Colonic mucosa (tissue), 4 donors: Measurements from ENCODE around the gene HEXD. TPM values are rescaled to one million over a fixed set of nuclear protein-coding genes. Genes with fewer than 3 reads are reported as not detected.
"Not testable (repeated sequence)": the region's sequence is repeated elsewhere in the genome, so short reads cannot be mapped to it uniquely, and the experiment has no call there.

Experiments
- DNase-seq: peaks from one replicate; pipeline ENCODE4 v3.0.0-alpha.2; 2020
- H3K27ac ChIP-seq: fragments of 200-600 bp; one replicate; pipeline ENCODE4 v1.8.0; 2021
- H3K27me3 ChIP-seq: fragments of 200-600 bp; one replicate; pipeline ENCODE4 v1.8.0; 2021
- H3K36me3 ChIP-seq: fragments of 200-600 bp; one replicate; pipeline ENCODE4 v1.8.0; 2021
- H3K4me1 ChIP-seq: fragments of 200-600 bp; one replicate; pipeline ENCODE4 v1.8.0; 2021; ENCODE audit warnings: mild to moderate bottlenecking
- H3K4me3 ChIP-seq: fragments of 200-600 bp; one replicate; pipeline ENCODE4 v1.8.0; 2021
- H3K9ac ChIP-seq, 2 donors: one replicate each; pipeline ENCODE4 v1.7.0; 2013; ENCODE audit warnings: control low read depth in 2 of 2, low read depth in 2 of 2, low read length in 2 of 2
- H3K9me3 ChIP-seq: fragments of 200-600 bp; one replicate; pipeline ENCODE4 v1.8.0; 2021
- intact Hi-C: fragments of 100-400 bp; cut with DNase I; formaldehyde crosslinking; loops from one replicate; pipeline ENCODE4 v1.14.1; 2022
- total RNA-seq, 2 donors: library from RNA; stranded (reverse); fragmentation: NEBNext Ultra II Directional in 1 of 2; extraction: Animal tissue kit (Norgen Biotek cat#: 25700) in 1 of 2; gene quantifications; one replicate each; pipeline ENCODE4 v1.2.1, GENCODE V29; 2021
- TF ChIP-seq, protein P1 (sequence below): fragments of 200-600 bp; IDR thresholded peaks from one replicate; pipeline ENCODE4 v1.8.0; 2022; ENCODE audit warnings: antibody characterized with exemption, mild to moderate bottlenecking
- donor health status: healthy.
- donor health status: DM: no; HTN: no; CAD: no.
- donor health status: DM: no; HTN: no; CAD: no.

HEXD gene
- total RNA-seq, 2 donors from 2014 or later, result 26.3 to 31.4 TPM

DNA sequence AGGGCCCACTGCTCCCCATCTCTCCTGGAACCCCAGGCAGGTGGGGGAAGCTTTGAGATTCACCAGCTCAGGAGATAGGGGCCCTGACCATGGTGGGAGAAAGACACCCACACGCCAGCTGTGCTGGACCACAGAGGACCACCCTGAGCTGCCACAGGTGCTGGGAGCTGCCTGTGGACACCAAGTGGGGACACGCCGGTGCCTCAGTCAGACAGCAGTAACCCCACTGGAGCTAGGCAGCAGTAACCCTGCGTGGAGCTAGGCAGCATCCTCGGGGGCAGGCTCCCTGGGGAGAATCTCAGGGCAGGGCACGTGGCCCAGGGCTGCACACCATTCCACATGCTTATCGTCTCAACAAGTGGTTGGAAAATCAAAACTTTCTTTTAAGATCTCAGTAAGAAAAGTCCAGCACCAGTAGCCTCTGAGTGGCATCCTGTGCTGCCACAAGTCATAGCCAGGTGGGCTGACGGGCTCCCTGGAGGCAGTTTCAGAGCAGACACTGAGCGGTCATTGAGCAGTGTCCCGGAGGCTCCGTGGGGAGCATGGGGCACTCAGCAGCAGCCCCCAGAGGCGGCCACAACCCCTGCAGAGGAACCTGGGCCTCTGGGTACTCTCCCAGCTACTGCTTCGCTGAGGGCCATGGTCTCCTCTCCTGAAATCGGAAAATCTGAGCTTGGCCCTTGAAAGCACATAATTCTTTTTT is 8.0 kb upstream of the HEXD start:
- DNase-seq, result no peak
- no peaks in the 10 kb centered on the region for H3K4me1 ChIP-seq
- no peak overlapping the region for H3K4me3 ChIP-seq
- H3K9me3 ChIP-seq, result no peaks in the 10 kb centered on the region
- intact Hi-C loops, result no loop called here
- H3K36me3 ChIP-seq, result no peaks in the 10 kb centered on the region
- TF ChIP-seq, protein P1, sequence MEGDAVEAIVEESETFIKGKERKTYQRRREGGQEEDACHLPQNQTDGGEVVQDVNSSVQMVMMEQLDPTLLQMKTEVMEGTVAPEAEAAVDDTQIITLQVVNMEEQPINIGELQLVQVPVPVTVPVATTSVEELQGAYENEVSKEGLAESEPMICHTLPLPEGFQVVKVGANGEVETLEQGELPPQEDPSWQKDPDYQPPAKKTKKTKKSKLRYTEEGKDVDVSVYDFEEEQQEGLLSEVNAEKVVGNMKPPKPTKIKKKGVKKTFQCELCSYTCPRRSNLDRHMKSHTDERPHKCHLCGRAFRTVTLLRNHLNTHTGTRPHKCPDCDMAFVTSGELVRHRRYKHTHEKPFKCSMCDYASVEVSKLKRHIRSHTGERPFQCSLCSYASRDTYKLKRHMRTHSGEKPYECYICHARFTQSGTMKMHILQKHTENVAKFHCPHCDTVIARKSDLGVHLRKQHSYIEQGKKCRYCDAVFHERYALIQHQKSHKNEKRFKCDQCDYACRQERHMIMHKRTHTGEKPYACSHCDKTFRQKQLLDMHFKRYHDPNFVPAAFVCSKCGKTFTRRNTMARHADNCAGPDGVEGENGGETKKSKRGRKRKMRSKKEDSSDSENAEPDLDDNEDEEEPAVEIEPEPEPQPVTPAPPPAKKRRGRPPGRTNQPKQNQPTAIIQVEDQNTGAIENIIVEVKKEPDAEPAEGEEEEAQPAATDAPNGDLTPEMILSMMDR, result no peak
- no peak overlapping the region for H3K27ac ChIP-seq
- no peak overlapping the region for H3K9ac ChIP-seq
- no peaks in the 10 kb centered on the region for H3K27me3 ChIP-seq

- Histone ChIP-seq H3K36me3 (no peaks in the 10 kb centered on the region), H3K27me3 (no peaks in the 10 kb centered on the region), H3K9ac (no peak overlapping the region), H3K4me1 (no peaks in the 10 kb centered on the region), H3K27ac (no peak overlapping the region), H3K4me3 (no peak overlapping the region), H3K9me3 (no peaks in the 10 kb centered on the region)
- TF ChIP-seq, protein P1, result no peak
- no peak for DNase-seq
- intact Hi-C loops, result no loop called here
Observed at GRCh38 chr17:82411396-82412053, 6.6 kb upstream of the HEXD start.

DNA sequence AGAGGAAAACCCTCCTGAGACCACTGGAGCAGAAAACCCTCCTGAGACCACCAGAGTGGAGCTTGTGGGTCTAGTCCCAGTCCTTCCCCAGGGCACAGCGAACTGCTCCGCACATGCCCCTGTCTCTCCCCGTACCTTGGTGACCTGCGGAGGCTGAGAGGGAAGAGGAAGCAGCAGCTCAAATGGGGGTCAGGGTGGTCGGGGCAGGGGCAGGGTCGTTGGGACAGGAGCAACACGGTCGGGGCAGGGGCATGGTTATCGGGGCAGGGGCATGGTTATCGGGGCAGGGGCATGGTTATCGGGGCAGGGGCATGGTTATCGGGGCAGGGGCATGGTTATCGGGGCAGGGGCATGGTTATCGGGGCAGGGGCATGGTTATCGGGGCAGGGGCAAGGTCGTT is 6.1 kb upstream of the HEXD start:
- intact Hi-C loops, result not testable (repeated sequence)

GRCh38 chr17:82412535-82413520 is 5.3 kb upstream of the HEXD start:
- Histone ChIP-seq H3K4me1 (no peaks in the 10 kb centered on the region), H3K27me3 (no peaks in the 10 kb centered on the region), H3K4me3 (no peak overlapping the region), H3K9ac (no peak overlapping the region), H3K27ac (no peak overlapping the region), H3K9me3 (no peaks in the 10 kb centered on the region), H3K36me3 (no peaks in the 10 kb centered on the region)
- no peak for DNase-seq
- TF ChIP-seq, protein P1, result no peak
- intact Hi-C loops, result no loop called here

More for the DNA sequence above, 6.1 kb upstream of the HEXD start:
- H3K4me3 ChIP-seq, DNase-seq, H3K4me1 ChIP-seq, H3K9ac ChIP-seq, H3K27me3 ChIP-seq, H3K36me3 ChIP-seq, H3K9me3 ChIP-seq, H3K27ac ChIP-seq: not testable (repeated sequence)

GRCh38 chr17:82414548-82415281 is 3.4 kb upstream of the HEXD start:
- no peak overlapping the region for H3K4me3 ChIP-seq
- no peaks in the 10 kb centered on the region for H3K4me1 ChIP-seq
- DNase-seq, result peak; percentile 69
- no peaks in the 10 kb centered on the region for H3K36me3 ChIP-seq
- H3K9me3 ChIP-seq, result no peaks in the 10 kb centered on the region
- no peak overlapping the region for H3K9ac ChIP-seq
- intact Hi-C loops, result loop anchor here (1.0 kb wide), 1 partner anchor 63 kb away; no protein-coding TSS in a partner anchor
- no peak overlapping the region for H3K27ac ChIP-seq
- H3K27me3 ChIP-seq, result no peaks in the 10 kb centered on the region
- TF ChIP-seq, protein P1, result peak; percentile 69
